Osteoblast (primary cell): ENCODE data around the gene CAST. TPM values are rescaled to one million over a fixed set of nuclear protein-coding genes. Genes with fewer than 3 reads are reported as not detected.

Source experiments
- DNase-seq: peaks from one replicate; pipeline ENCODE4 v3.0.0; 2011; ENCODE audit warnings: low spot score, mixed read lengths; ENCODE audit not compliant: insufficient read length; ENCODE audit errors: missing footprints
- H2AFZ ChIP-seq: 2 replicates; pipeline ENCODE4 v1.6.0; 2011; ENCODE audit warnings: mild to moderate bottlenecking, low read length
- H3K27ac ChIP-seq: 2 replicates; pipeline ENCODE4 v1.5.1; 2011; ENCODE audit warnings: mild to moderate bottlenecking, low read depth, low read length, moderate library complexity
- H3K27me3 ChIP-seq: 2 replicates; pipeline ENCODE4 v1.6.0; 2012; ENCODE audit warnings: mild to moderate bottlenecking, control low read depth, inconsistent platforms, low read length, moderate library complexity; ENCODE audit not compliant: insufficient read depth
- H3K36me3 ChIP-seq: 2 replicates; pipeline ENCODE4 v1.5.1; 2011; ENCODE audit warnings: mild to moderate bottlenecking, low read length, control low read depth, moderate library complexity; ENCODE audit not compliant: insufficient read depth
- H3K4me1 ChIP-seq: 2 replicates; pipeline ENCODE4 v1.5.1; 2011; ENCODE audit warnings: mild to moderate bottlenecking, low read length, control low read depth, moderate library complexity; ENCODE audit not compliant: insufficient read depth
- H3K4me2 ChIP-seq: 2 replicates; pipeline ENCODE4 v1.6.0; 2011; ENCODE audit warnings: mild to moderate bottlenecking, low read length; ENCODE audit not compliant: insufficient read depth
- H3K4me3 ChIP-seq: fragments of 200-600 bp; sonication (generic); 3 replicates; pipeline ENCODE4 v1.5.1; 2012; ENCODE audit warnings: mild to moderate bottlenecking, low read length, inconsistent platforms; ENCODE audit not compliant: insufficient read depth
- H3K79me2 ChIP-seq: 2 replicates; pipeline ENCODE4 v1.6.0; 2012; ENCODE audit warnings: mild to moderate bottlenecking, low read length, control low read depth, inconsistent platforms; ENCODE audit not compliant: insufficient read depth
- H3K9me3 ChIP-seq: 2 replicates; pipeline ENCODE4 v1.5.1; 2011; ENCODE audit warnings: low read depth, low read length, control low read depth
- H4K20me1 ChIP-seq: 2 replicates; pipeline ENCODE4 v1.6.0; 2012; ENCODE audit warnings: mild to moderate bottlenecking, low read length, control low read depth; ENCODE audit not compliant: insufficient read depth
- total RNA-seq: library from RNA; depleted of rRNA; stranded (reverse); fragments of >200 nt; gene quantifications from 2 replicates; pipeline ENCODE4 v1.2.3, GENCODE V29; 2012
- TF ChIP-seq, protein P1 (sequence below): IDR thresholded peaks from 2 replicates; pipeline ENCODE4 v1.5.1; 2011; ENCODE audit warnings: mild to moderate bottlenecking, low read depth, low read length, moderate library complexity; ENCODE audit errors: extremely low read depth

Gene CAST
- total RNA-seq, 1 donor, result 278 TPM

DNA sequence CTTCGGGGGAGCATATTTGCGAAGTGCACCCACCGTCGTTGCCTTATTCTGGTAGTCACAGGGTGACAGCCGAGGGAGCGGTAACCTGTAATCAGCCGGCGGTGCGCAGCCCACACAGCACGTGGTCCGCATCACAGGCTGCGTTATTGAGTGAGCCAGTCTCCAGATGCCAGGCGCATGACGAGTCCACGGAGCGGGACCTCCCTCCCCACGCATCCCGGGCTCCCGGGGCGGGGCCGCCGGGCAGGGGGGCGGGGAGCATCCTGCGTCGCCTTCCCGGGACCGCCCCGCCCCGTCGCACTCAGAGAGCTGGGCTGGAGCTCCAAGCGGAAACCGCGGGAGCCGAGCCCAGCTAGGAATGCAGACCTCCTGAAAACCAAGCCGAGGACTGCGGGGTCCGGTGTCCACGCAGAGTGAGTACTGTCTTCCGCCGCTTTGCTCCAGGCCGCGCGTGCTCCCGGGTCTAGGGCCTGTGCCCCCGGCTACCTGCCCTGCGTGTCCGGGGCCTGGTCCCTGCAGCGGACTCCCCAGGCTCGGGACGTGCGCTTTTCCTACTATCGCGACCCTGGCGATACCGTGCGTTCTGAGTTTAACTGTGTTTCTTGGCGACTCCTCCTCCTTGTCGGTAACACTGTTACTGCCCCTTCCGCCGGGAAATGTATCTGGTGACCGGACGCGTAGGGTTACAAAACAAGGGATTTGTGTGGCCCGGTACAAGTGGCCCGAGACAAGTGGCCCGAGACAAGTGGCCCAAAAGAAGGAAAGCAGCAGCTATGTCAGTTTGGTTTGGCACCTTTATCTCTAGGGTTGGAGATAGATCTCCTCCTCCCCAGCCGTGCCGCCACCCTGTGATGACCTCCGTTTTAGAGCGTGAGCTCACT, 40.6 kb downstream of the CAST start:
- Histone ChIP-seq H3K36me3 (peaks cover 3% of the 10 kb centered on the region), H3K4me2 (peak overlapping the region; percentile 98), H3K27me3 (no peaks in the 10 kb centered on the region), H3K79me2 (peaks cover 53% of the 10 kb centered on the region), H3K27ac (peak overlapping the region; percentile 87), H3K9me3 (no peaks in the 10 kb centered on the region), H3K4me1 (peaks cover 36% of the 10 kb centered on the region), H2AFZ (peak overlapping the region; percentile 84), H3K4me3 (peak overlapping the region; percentile 88), H4K20me1 (peaks cover 11% of the 10 kb centered on the region)
- peak; percentile 96 for DNase-seq
- TF ChIP-seq, protein P1, sequence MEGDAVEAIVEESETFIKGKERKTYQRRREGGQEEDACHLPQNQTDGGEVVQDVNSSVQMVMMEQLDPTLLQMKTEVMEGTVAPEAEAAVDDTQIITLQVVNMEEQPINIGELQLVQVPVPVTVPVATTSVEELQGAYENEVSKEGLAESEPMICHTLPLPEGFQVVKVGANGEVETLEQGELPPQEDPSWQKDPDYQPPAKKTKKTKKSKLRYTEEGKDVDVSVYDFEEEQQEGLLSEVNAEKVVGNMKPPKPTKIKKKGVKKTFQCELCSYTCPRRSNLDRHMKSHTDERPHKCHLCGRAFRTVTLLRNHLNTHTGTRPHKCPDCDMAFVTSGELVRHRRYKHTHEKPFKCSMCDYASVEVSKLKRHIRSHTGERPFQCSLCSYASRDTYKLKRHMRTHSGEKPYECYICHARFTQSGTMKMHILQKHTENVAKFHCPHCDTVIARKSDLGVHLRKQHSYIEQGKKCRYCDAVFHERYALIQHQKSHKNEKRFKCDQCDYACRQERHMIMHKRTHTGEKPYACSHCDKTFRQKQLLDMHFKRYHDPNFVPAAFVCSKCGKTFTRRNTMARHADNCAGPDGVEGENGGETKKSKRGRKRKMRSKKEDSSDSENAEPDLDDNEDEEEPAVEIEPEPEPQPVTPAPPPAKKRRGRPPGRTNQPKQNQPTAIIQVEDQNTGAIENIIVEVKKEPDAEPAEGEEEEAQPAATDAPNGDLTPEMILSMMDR, result no peak

DNA sequence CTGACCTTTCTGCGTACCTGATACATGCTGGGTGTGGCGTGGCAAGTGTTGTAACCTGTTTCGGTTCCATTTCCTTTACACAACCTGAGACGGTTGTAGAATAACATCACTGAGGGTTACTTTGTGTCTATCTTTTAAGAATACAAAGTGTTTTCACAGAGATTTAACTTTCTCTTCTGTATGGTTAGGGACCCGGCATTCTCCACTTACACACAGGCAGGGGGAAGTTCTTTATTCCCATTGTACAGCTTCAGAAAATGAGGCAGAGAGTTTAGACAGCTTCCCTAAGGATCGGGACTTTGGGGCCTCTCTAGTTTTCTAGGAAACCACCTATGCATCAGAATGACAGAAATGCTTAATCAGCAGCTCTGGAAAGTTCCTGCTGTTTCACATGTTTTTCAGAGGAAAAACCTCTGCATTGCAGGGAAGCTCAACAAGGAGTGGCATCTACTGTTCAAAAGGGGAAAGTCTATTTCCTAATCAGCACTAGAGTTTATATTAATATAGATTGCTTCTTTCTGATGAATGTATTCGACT, 41.3 kb downstream of the CAST start:
- peak overlapping the region; percentile 84 for H2AFZ ChIP-seq
- no peak for DNase-seq
- H3K4me3 ChIP-seq, result peak overlapping the region; percentile 88

DNA sequence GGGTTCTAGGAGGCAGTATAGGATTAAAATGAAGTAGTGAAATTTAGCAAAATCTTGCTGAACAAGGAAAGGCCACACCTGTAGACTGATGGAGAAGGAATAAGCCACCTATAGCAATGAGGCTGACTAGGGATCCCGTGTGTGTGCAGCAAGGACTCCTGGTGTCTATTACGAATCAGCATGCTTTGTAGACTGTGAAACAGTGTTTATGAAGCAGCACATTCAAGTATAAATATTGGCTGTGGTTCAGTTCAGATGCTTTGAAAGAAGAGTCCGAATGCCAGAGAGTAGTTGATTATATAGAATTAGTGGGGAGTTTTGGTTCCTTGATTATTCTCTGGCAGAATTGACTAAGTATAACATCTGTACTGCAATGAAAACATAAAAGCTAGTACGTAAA, 41.8 kb downstream of the CAST start:
- Histone ChIP-seq H3K9me3 (no peaks in the 10 kb centered on the region), H3K27ac (peak overlapping the region; percentile 87), H3K36me3 (no peaks in the 10 kb centered on the region), H3K4me3 (peak overlapping the region; percentile 88), H3K79me2 (peaks cover 62% of the 10 kb centered on the region), H3K4me2 (peak overlapping the region; percentile 98), H3K27me3 (no peaks in the 10 kb centered on the region), H2AFZ (no peak overlapping the region), H4K20me1 (peaks cover 16% of the 10 kb centered on the region), H3K4me1 (peaks cover 43% of the 10 kb centered on the region)
- TF ChIP-seq, protein P1, result no peak
- no peak for DNase-seq

More for the DNA sequence above, 41.3 kb downstream of the CAST start:
- Histone ChIP-seq H3K4me1 (peaks cover 38% of the 10 kb centered on the region), H3K27ac (peak overlapping the region; percentile 87), H4K20me1 (peaks cover 11% of the 10 kb centered on the region), H3K9me3 (no peaks in the 10 kb centered on the region), H3K79me2 (peaks cover 57% of the 10 kb centered on the region), H3K27me3 (no peaks in the 10 kb centered on the region), H3K36me3 (no peaks in the 10 kb centered on the region), H3K4me2 (peak overlapping the region; percentile 98)
- TF ChIP-seq, protein P1, result no peak
